GM21526 (cell line): ENCODE measurements around the gene PRSS57.
"Not testable (repeated sequence)": the region's sequence is repeated elsewhere in the genome, so short reads cannot be mapped to it uniquely, and the experiment has no call there.

Experiments used
- ATAC-seq: cut with Tn5 transposase; IDR thresholded peaks from one replicate; pipeline ENCODE4 v1.9.1; 2021; ENCODE audit warnings: moderate library complexity; ENCODE audit not compliant: unreplicated experiment, low FRiP score

PRSS57 gene

DNA sequence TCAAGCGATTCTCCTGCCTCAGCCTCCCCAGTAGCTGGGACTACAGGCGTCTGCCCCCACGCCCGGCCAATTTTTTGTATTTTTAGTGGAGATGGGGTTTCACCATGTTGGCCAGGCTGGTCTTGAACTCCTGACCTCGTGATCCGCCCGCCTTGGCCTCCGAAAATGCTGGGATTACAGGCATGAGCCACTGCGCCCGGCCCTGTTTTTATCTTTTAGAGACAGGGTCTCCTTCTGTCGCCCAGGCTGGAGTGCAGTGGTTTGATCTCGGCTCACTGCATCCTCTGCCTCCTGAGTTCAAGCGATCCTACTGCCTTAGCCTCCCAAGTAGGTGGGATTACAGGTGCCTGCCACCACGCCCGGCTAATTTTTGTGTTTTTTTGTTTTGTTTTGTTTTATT, 3.3 kb upstream of the PRSS57 start:
- not testable (repeated sequence) for ATAC-seq

DNA sequence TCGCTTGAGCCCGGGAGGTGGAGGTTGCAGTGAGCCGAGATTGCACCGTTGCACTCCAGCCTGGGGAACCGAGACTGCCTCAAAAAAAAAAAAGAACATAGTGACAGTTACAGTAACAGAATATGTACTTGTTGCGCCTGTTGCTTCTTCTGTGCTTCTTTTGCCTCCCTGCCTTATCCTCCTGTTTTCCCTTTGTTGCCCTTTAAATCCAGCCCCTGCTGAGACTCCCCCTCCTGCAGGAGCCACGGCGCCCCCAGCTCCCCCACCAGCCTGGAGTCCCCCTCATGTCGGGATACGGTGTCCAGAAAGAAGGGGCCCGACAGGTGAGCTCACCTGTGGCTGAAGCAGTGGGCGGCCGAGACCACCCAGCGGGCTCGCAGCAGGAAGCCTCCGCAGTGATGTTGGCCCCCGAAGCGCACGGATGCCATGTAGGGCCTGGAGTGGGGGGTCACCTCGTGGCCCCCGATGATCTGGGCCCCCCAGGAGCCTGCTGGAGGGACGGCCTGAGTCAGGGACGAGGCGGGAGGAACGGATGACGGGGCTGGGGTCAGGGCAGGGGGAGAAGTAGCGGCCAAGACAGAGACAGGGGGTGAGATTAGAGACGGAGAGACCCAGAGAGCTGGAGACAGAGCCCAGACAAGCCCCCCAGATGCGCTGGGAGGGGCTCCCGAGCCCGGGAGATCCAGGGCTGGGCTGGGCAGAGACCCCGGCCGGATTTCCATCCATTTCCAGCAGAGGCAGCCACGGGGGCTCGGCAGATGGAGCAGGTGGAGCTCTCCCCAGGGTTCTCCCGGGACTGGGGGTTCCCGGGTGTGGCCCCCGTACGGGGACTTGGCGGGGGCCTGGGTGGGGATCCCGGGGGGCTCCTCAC, 536 bp downstream of the PRSS57 start:
- ATAC-seq = no peak

DNA sequence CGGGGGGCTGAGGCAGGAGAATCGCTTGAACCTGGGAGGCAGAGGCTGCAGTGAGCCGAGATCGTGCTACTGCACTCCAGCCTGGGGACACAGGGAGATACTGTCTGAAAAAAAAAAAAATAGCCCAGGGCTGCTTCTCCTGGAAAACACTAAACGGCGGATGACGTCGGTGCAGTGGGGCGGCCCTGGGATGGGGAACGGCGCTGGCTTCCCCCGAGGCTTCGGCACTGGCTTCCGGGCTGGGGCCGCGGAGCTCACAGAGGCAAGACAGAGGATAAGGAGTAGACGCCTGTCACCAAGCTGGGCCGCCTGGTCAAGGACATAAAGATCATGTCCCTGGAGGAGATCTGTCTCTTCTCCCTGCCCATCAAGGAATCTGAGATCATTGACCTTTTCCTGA, 5.0 kb downstream of the PRSS57 start:
- ATAC-seq = no peak

DNA sequence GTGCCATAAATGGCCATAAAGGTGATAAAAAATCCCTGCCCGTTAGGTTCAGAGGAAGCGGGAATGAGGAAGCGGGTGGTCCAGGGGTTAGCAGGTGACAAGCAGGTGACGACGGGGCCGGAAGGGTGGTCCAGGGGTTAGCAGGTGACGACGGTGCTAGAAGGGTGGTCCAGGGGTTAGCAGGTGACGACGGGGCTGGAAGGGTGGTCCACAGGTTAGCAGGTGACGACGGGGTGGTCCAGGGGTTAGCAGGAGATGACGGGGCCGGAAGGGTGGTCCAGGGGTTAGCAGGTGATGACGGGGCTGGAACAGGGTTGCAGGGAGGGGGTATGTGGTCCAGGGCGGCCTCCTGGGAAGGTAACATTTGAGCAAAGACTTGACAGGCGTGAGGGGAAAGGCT, 6.3 kb downstream of the PRSS57 start:
- no peak for ATAC-seq

DNA sequence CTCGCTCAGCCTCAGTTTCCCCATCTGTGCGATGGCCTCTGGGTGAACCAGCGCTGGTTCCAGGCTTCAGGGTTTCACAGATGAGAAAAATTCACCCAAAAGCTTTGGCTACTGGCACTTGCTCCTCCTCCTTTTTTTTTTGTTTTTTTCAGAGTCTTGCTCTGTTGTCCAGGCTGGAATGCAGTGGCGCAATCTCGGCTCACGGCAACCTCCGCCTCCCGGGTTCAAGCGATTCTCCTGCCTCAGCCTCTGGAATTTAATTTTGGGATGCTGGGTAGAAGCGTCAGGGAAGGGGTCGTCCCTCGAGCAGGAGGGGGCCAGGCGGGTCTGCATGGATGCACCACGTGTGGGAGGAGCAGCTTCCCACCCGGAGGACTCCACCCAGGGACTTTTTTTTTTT, 7.0 kb downstream of the PRSS57 start:
- no peak for ATAC-seq

DNA sequence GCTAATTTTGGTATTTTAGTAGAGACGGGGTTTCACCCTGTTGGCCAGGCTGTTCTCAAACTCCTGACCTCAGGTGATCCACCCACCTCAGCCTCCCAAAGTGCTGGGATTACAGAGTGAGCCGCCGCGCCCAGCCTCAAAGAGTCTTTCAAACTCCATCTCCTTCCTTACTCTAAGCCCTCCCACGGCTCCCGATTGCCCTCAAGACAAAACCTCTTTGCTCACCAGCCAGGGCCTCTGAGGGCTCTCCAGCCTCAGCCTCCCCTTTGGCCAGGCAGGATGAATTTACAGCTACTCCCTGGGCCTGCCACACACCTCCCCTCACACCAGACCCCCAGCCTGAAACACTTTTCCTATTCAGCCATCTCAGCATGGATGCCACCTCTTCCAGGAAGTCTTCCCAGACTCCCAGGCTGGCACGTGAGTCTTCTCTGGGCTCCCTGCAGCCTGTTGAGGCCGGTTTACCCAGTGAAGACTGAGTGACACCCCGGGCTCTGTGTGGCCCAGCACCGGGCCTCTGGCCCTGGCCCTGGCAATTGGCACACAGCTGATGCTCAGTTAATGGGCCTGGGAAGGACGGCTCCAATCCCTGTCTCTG, 7.6 kb downstream of the PRSS57 start:
- ATAC-seq = no peak

DNA sequence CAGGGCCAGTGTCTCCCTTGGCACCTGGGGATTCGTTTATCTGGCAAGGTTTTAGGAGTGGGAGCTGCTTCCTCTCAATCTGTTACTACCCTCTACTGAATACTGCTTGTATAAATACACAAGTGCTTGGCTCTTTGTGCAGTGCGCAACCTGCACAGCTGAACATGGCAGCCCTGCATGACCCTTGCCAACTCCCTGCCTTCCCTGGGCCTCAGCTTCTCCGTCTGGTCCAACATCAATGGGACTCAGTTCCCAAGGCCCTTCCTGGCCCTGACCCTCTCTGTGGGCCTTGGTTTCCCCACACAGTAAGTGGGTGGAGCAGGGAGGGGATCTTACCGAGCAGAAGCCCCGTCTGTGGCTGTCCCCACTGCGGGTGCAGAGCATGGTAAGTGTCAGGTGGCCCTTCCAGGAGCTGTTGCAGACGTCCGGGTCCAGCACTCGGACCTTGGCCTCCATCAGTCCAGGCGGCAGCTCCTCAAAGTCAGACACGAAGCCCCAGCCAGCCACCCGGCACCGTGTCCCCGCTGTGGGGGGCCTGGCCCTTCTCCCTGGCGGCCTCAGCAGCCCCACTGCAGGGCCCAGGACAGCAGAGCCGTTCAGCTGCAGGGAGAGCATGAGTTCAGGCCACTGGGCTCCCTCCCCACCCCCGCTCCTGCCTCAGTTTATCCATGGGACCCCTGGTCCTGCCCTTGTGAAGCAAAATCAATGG, 8.5 kb downstream of the PRSS57 start:
- ATAC-seq = no peak

DNA sequence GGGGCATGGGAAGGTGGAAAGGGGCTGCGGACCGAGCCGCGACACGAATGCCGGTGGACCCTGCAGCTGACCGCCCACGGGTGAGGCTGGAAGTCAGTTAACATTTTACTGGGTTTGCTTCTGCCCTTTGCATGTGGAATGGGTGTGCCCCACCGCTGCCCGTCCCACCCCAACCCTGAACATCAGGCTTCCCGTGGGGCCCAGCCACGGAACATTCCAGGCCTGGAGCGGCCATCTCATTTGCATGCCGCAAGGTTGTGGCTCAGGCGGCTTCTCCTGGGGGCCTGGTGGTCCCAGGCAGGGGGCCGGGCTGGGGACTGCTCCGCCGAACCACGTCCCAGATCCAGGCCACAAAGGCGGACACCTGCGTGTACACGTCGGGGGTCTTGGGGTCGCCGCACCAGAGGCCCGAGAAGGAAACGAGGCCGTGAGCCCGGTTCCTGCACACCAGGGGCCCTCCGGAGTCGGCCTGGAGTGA, 9.8 kb downstream of the PRSS57 start:
- no peak for ATAC-seq

DNA sequence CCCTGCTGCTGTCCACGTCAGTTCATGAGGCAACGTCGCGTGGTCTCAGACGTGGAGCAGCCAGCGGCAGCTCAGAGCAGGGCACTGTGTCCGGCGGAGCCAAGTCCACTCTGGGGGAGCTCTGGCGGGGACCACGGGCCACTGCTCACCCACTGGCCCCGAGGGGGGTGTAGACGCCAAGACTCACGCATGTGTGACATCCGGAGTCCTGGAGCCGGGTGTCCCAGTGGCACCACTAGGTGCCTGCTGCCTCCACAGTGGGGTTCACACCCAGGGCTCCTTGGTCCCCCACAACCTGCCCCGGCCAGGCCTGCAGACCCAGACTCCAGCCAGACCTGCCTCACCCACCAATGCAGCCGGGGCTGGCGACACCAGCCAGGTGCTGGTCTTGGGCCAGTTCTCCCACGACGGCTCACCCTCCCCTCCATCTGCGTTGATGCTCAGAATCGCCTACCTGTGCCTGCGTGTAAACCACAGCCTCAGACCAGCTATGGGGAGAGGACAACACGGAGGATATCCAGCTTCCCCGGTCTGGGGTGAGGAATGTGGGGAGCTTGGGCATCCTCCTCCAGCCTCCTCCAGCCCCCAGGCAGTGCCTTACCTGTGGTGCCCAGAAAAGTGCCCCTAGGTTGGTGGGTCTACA, 12.5 kb downstream of the PRSS57 start:
- no peak for ATAC-seq

DNA sequence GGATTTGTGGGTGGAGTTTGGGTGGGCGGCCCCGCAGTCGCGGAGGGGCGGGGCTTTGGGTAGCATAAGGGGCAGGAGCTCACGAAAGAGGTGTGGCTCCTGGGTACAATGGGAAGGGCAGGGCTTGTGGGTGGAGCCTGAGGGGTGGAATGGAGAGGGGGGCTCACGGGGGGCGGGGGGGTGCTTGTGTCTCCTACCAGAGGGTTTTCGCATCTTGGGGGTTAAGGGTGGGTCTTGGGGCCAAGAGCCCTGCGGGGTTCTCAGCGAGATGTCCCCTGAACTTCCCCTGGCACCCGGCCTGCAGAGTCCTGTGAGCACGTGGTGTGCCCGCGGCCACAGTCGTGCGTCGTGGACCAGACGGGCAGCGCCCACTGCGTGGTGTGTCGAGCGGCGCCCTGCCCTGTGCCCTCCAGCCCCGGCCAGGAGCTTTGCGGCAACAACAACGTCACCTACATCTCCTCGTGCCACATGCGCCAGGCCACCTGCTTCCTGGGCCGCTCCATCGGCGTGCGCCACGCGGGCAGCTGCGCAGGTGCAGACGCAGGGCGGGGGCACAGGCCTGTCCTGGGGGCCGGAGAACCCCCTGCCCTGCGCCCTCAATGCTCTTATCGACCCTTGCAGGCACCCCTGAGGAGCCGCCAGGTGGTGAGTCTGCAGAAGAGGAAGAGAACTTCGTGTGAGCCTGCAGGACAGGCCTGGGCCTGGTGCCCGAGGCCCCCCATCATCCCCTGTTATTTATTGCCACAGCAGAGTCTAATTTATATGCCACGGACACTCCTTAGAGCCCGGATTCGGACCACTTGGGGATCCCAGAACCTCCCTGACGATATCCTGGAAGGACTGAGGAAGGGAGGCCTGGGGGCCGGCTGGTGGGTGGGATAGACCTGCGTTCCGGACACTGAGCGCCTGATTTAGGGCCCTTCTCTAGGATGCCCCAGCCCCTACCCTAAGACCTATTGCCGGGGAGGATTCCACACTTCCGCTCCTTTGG, 13.9 kb downstream of the PRSS57 start:
- no peak for ATAC-seq

DNA sequence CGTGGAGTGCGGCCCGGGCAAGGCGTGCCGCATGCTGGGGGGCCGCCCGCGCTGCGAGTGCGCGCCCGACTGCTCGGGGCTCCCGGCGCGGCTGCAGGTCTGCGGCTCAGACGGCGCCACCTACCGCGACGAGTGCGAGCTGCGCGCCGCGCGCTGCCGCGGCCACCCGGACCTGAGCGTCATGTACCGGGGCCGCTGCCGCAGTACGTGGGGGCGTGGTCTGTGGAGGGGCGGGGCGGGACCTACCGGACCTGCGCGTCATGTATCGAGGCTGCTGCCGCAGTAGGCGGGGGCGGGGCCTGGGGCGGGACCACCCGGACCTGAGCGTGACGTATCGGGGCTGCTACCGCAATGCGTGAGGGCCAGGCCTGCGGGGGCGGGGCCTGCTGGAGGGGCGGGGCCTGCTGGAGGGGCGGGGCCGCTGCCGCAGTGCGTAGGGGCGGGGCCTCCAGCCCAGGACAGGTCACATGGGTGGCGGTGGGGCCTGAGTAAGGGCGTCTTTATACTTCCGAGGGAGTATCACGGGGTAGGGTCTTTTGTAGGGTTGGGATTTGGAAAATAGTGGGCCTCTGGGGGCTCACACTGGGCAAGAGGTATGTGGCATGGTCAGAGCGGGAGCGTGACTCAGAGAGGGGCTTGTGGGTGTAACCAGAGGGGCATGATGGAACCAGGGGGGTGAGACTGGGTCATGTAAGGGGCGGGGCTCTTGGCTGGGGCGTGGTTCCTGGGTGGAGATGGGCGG, 14.8 kb downstream of the PRSS57 start:
- ATAC-seq = peak; percentile 58

DNA sequence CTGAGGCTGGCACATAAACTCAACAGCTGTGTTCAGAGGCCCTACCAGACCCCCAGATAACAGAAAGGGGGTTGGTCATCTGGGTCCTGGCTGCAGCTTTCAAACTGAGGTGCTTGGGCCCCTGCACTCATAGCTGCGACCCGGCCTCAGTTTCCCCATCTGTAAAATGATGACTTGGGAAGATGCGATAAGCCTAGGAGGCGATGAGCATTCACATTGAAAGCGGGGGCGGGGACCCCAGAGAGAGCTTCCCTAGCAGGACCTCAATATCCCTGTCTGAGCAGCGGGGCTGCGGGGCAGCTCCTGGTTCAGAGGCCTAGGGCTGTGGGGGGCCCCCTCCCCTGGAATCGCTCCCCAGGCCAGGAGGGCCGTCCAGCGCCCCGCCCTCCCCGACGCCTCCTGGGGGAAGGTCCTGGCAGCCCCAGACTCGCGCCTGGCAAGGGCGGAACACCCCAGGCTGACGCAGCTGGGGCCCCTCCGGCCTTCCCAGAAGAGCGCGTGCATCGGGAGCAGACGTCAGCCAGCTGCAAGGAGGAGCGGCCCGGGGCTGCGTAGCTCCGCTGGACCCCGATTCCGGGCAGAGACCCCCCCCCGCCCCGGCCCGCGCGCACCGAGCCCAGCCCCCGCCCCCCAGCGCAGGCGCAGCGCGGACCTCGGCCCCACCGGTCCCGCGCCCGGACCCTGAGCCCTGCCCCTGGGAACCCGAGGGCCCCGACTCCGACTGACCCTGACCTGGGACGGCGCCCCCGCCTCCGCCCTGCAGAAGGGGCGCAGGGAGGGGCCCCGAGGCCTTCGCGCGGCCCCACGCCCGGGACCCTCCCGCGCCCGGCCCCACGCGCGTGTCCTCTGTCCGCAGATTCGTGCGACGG, 15.6 kb downstream of the PRSS57 start:
- peak; percentile 9 for ATAC-seq

DNA sequence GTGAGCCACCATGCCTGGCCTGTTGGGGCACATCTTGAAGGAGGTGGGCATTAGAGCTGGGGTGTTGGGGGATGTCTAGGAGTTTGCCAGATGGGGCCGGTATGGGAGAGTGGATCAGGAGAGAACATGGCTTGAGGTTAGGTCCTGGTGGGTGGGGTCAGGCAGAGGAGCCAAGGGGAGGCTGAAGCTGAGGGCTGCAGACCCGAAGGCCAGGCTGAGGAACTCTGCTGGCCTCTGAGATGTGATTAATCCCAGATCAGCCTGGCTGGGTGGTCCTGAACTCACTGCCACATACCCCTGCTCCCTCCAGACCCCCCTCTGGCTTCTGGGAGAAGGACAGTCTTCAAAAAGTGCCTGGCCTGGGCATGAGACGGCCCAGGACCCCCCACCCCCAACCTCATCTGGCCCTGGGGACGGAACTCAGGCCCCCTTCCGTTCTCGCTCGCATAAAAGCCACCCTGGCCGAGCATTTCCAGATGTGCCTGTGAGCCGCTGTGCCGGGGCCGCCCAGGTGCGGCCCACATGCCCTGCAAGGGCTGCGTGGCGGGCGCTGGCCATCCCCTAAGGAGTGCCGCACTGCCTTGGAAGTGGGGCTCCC, 16.4 kb downstream of the PRSS57 start:
- ATAC-seq = no peak

DNA sequence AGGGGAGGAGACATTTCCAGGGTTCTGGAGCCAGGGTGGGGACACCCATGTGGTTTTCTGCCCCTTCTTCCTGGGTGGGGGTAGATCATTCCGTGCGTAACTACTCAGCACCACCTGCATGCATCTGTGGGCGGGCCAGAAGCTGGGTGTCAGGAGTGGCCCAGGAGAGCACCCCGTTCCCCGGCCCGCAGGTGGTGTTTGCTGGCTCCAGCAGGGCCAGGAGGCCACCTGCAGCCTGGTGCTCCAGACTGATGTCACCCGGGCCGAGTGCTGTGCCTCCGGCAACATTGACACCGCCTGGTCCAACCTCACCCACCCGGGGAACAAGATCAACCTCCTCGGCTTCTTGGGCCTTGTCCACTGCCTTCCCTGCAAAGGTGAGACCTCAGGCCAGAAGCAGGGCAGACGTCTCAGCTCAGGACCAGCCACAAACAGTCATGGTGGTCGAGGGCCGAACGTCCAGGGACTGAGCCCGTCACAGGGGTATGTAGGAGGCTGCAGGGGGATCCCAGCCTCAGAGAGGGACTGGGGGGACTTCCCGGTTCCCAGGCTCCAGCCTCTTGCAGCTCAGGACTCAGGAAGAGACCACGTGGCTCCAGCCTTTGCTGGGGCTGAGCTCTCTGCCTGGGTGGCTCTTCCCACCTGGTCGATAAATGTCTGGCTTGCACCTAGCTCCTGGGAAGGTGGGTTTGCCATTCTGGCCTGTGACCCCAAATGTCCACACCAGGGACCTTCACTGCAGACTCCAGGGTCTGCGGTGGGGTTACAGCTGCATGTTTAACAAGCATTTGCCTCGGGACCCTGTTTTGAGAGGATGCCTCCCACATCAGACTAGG, 17.4 kb downstream of the PRSS57 start:
- ATAC-seq = no peak

DNA sequence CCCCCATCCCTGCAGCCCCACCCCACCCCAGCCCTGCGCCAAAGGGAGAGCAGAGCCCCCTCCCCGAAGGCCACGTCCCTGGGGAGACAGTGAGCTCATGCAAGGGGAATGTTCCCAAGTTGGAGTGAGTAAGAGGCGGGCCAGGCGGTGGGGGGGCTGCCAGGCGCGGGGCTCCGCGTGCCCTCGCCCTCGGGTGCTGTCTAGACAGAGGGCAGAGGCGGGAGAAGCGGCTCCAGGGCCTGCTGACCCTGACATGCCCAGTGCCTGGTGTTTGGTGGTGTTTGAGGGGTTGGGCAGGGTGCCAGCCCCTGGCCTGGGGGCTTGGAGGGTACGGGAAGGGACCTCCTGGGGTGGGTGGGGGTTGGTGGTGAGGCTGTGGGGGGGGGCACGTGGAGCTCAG, 18.1 kb downstream of the PRSS57 start:
- ATAC-seq = no peak

DNA sequence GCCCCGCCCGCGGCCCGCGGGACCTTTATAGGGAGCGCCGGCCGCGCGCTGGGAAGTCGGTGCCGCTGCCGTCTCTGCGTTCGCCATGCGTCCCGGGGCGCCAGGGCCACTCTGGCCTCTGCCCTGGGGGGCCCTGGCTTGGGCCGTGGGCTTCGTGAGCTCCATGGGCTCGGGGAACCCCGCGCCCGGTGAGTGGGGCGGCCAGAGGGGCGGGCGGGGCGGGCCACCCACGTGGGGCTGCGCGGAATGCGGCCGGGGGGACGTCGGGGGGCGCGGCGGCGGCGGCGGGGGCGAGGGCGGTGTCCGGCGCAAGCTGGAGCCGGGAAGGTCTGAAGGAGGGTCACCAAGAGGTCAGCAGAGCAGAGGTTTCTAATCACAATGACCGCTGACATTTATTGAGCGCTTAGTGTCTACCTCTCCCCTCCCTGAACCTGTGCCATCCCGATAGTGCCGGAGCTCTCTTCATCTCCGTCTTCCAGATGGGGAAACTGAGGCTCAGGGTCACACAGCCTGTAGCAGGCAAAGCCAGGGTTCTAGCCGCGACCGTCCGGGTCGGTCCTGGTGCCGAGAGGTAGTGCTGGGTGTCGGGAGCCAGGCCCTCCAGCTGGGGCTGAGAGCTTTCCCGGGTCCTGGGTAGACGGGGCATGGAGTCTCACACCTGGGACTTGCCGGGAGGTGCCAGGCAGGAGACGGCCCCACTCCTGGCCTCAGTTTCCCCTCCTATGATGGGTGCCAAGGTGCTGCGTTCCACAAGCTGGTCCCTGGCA, 18.7 kb downstream of the PRSS57 start, which contains the start of gene FSTL3:
Gene FSTL3 (plus strand): TSS at position 54 of the 767 bp plus-strand sequence. CDS start 32 bp downstream, at position 86.
- ATAC-seq = no peak
